HepG2 (cell line): ENCODE results near the gene SEPTIN2. TPM values are rescaled to one million over a fixed set of nuclear protein-coding genes. Genes with fewer than 3 reads are reported as not detected.

Source experiments
- BATF2 ChIP-seq: sonication (generic); formaldehyde crosslinking; IDR thresholded peaks from 2 replicates; pipeline ENCODE4 v1.8.0; 2022; ENCODE audit warnings: mild to moderate bottlenecking, missing genetic modification reagents, moderate library complexity
- ZNF407 ChIP-seq: sonication (generic); formaldehyde crosslinking; IDR thresholded peaks from one replicate; pipeline ENCODE4 v1.5.1; 2020; ENCODE audit warnings: mild to moderate bottlenecking, missing genetic modification reagents; ENCODE audit errors: not compliant biosample characterization
- ZSCAN21 ChIP-seq: sonication (generic); formaldehyde crosslinking; IDR thresholded peaks from 2 replicates; pipeline ENCODE4 v1.8.0; 2022; ENCODE audit warnings: mild to moderate bottlenecking, missing genetic modification reagents, moderate library complexity, borderline replicate concordance
- polyA plus RNA-seq, 8 experiments: library from polyadenylated mRNA; depleted of rRNA in 3 of 8; stranded (reverse) in 7 of 8; unstranded in 1 of 8; fragments of >200 nt; fragmentation: Illumina TruSeq in 4 of 8; extraction: Trizol in 4 of 8; gene quantifications; 2 replicates each; pipeline versions ENCODE4 v1.2.1 to v1.2.3, GENCODE V29; 2011 to 2016; ENCODE audit warnings: low read depth in 4 of 8, missing spikeins in 1 of 8, mixed read lengths in 1 of 8; ENCODE audit not compliant: insufficient read depth in 1 of 8
- total RNA-seq, 5 experiments: library from RNA; depleted of rRNA; stranded (reverse); fragments of >200 nt; fragmentation: Illumina TruSeq; extraction: Trizol; gene quantifications; 2 replicates each; pipeline ENCODE4 v1.2.3, GENCODE V29; 2016; ENCODE audit warnings: low read depth in 1 of 5

The SEPTIN2 gene
- total and polyA plus RNA-seq, 2 of the 13 experiments (the other 11 are each of a cell fraction or from before 2014, with no cell fraction given), result 493 to 733 TPM

- TF ChIP-seq ZNF407, result no peak
- no peak for TF ChIP-seq ZSCAN21 (CRISPR knock-in tag)
- no peak for TF ChIP-seq BATF2 (CRISPR knock-in tag)
- TF ChIP-seq, all 625 proteins: peak for 25
Observed at GRCh38 chr2:241279413-241279812, 36.3 kb upstream of the SEPTIN2 start (continued).
